Mammary epithelial cell (primary cell): ENCODE results near the gene CTCF.

ENCODE experiments used
- CTCF ChIP-seq, 2 donors: IDR thresholded peaks in 1 of 2; conservative IDR thresholded peaks in 1 of 2; 2 replicates each; pipeline ENCODE4 v1.5.1; 2011 to 2012; ENCODE audit warnings: inconsistent platforms in 2 of 2, low read length in 2 of 2, mild to moderate bottlenecking in 2 of 2, control low read depth in 1 of 2, low read depth in 1 of 2; ENCODE audit not compliant: insufficient read depth in 1 of 2; ENCODE audit errors: extremely low read depth in 1 of 2
- EZH2 ChIP-seq: IDR thresholded peaks from 2 replicates; pipeline ENCODE4 v1.6.1; 2012; ENCODE audit warnings: low read length, inconsistent platforms, borderline replicate concordance

- TF ChIP-seq CTCF (conservative IDR thresholded peaks at IDR 0.05 in 1 of 2, IDR thresholded peaks at IDR 0.05 in 1 of 2; ENCODE audit: extremely low read depth in 1 of 2, insufficient read depth in 1 of 2, low read depth in 1 of 2, low read length in 2 of 2), result no peak
- no peak for TF ChIP-seq EZH2
Measured at GRCh38 chr16:67679935-67680897, 117.9 kb downstream of the CTCF start.
